H1 (cell line): ENCODE data around the gene UROS. TPM values are rescaled to one million over a fixed set of nuclear protein-coding genes. Genes with fewer than 3 reads are reported as not detected.

Experiments used
- CTCF ChIA-PET: fragments of 300-600 bp; sonication (Branson Sonifier 250); formaldehyde crosslinking; loops from one replicate; lab custom pipeline; 2021; ENCODE audit not compliant: partially characterized antibody; lab: Charles Lee
- POLR2A ChIA-PET: fragments of 300-600 bp; sonication (Branson Sonifier 250); formaldehyde crosslinking; loops from one replicate; lab custom pipeline; 2021; ENCODE audit warnings: inconsistent platforms; ENCODE audit not compliant: partially characterized antibody; lab: Charles Lee
- DNase-seq, 2 experiments: peaks; one replicate each; pipeline versions ENCODE4 v3.0.0 to v3.0.0-alpha.2; 2010 to 2022; ENCODE audit warnings: low spot score in 2 of 2, low read depth in 1 of 2, mixed read lengths in 1 of 2
- FAIRE-seq: peaks from 2 replicates; lab custom pipeline; 2011; peaks lifted over from hg19 to GRCh38; lab: Jason Lieb, UNC
- H2AFZ ChIP-seq: 2 replicates; pipeline ENCODE4 v1.8.1; 2012; ENCODE audit warnings: low read length, inconsistent platforms
- H2AK5ac ChIP-seq: 2 replicates; pipeline ENCODE4 v1.6.1; 2013; ENCODE audit warnings: low read depth, low read length
- H2BK120ac ChIP-seq: replicated peaks from 2 replicates; pipeline ENCODE3; 2013; ENCODE audit warnings: low read depth, low read length, inconsistent platforms
- H2BK12ac ChIP-seq: 2 replicates; pipeline ENCODE4 v1.6.1; 2013; ENCODE audit warnings: low read depth, low read length
- H2BK15ac ChIP-seq: 2 replicates; pipeline ENCODE4 v1.6.1; 2013; ENCODE audit warnings: low read length
- H2BK20ac ChIP-seq: 2 replicates; pipeline ENCODE4 v1.6.1; 2013; ENCODE audit warnings: low read length
- H2BK5ac ChIP-seq: 2 replicates; pipeline ENCODE4 v1.6.1; 2013; ENCODE audit warnings: low read depth, low read length
- H3K14ac ChIP-seq: 2 replicates; pipeline ENCODE4 v1.6.1; 2013; ENCODE audit warnings: inconsistent platforms; ENCODE audit not compliant: insufficient read length
- H3K18ac ChIP-seq: 2 replicates; pipeline ENCODE4 v1.6.1; 2013; ENCODE audit warnings: low read length; ENCODE audit errors: extremely low read depth
- H3K23ac ChIP-seq: 2 replicates; pipeline ENCODE4 v1.6.1; 2013; ENCODE audit warnings: inconsistent platforms; ENCODE audit not compliant: insufficient read length
- H3K23me2 ChIP-seq: 2 replicates; pipeline ENCODE4 v1.6.1; 2013; ENCODE audit warnings: low read depth, low read length
- H3K27ac ChIP-seq: 2 replicates; pipeline ENCODE4 v1.6.1; 2011; ENCODE audit warnings: low read depth, low read length, inconsistent platforms
- H3K27me3 ChIP-seq, 4 experiments: replicated peaks in 1 of 4; 1 replicate in 1 of 4; 2 replicates in 3 of 4; pipeline versions ENCODE4 v1.6.1 to v1.8.1; 2011 to 2013; ENCODE audit warnings: low read length in 3 of 4, mild to moderate bottlenecking in 3 of 4, inconsistent platforms in 2 of 4, mixed read lengths in 2 of 4, moderate library complexity in 1 of 4; ENCODE audit not compliant: control insufficient read depth in 3 of 4, insufficient read depth in 3 of 4; ENCODE audit errors: extremely low read depth in 1 of 4
- H3K36me3 ChIP-seq, 4 experiments: 2 replicates each; pipeline versions ENCODE4 v1.6.1 to v1.8.1; 2011 to 2013; ENCODE audit warnings: mild to moderate bottlenecking in 4 of 4, low read length in 3 of 4, moderate library complexity in 2 of 4, control low read depth in 1 of 4, inconsistent platforms in 1 of 4; ENCODE audit not compliant: insufficient read depth in 4 of 4, control insufficient read depth in 2 of 4
- H3K4ac ChIP-seq: replicated peaks from 2 replicates; pipeline ENCODE3; 2013; ENCODE audit warnings: low read length, low read depth, mixed read lengths, inconsistent platforms; ENCODE audit not compliant: insufficient read length
- H3K4me1 ChIP-seq, 4 experiments: replicated peaks in 1 of 4; 1 replicate in 1 of 4; 2 replicates in 3 of 4; pipeline versions ENCODE4 v1.6.1 to v1.8.1; 2011 to 2013; ENCODE audit warnings: low read length in 3 of 4, inconsistent platforms in 2 of 4, mixed read lengths in 1 of 4; ENCODE audit not compliant: insufficient read depth in 4 of 4, control insufficient read depth in 3 of 4
- H3K4me2 ChIP-seq, 2 experiments: 2 replicates each; pipeline versions ENCODE4 v1.6.1 to v1.8.1; 2011 to 2013; ENCODE audit warnings: low read depth in 2 of 2, low read length in 2 of 2, control low read depth in 1 of 2, inconsistent platforms in 1 of 2, mild to moderate bottlenecking in 1 of 2; ENCODE audit not compliant: insufficient read depth in 1 of 2
- H3K4me3 ChIP-seq, 4 experiments: fragments of 200-600, 300-600 bp in 1 of 4; sonication (generic), shearing (Covaris generic), sonication (Bioruptor Twin) in 1 of 4; 2 replicates each; pipeline versions ENCODE4 v1.5.1 to v1.8.1; 2011 to 2016; ENCODE audit warnings: low read length in 4 of 4, low read depth in 3 of 4, control low read depth in 2 of 4, inconsistent platforms in 2 of 4, mild to moderate bottlenecking in 2 of 4, mixed read lengths in 1 of 4, moderate library complexity in 1 of 4; ENCODE audit not compliant: insufficient read depth in 2 of 4; ENCODE audit errors: extremely low read depth in 1 of 4
- H3K56ac ChIP-seq: replicated peaks from 2 replicates; pipeline ENCODE3; 2013; ENCODE audit warnings: low read depth, mild to moderate bottlenecking, mixed read lengths, low read length, inconsistent platforms; ENCODE audit not compliant: insufficient read length
- H3K79me1 ChIP-seq: 2 replicates; pipeline ENCODE4 v1.6.1; 2013; ENCODE audit warnings: low read depth, low read length, control low read depth
- H3K79me2 ChIP-seq, 2 experiments: 2 replicates each; pipeline versions ENCODE4 v1.6.1 to v1.8.1; 2012 to 2013; ENCODE audit warnings: low read length in 2 of 2, mild to moderate bottlenecking in 2 of 2, inconsistent platforms in 1 of 2; ENCODE audit not compliant: insufficient read depth in 2 of 2, control insufficient read depth in 1 of 2
- H3K9ac ChIP-seq, 4 experiments: replicated peaks in 1 of 4; 1 replicate in 1 of 4; 2 replicates in 3 of 4; pipeline versions ENCODE4 v1.6.1 to v1.8.1; 2011 to 2013; ENCODE audit warnings: low read depth in 3 of 4, low read length in 3 of 4, control low read depth in 2 of 4, mild to moderate bottlenecking in 2 of 4, moderate library complexity in 2 of 4, inconsistent platforms in 1 of 4; ENCODE audit errors: extremely low read depth in 1 of 4
- H3K9me3 ChIP-seq, 2 experiments: 2 replicates each; pipeline versions ENCODE4 v1.6.1 to v1.8.1; 2012 to 2013; ENCODE audit warnings: mild to moderate bottlenecking in 2 of 2, moderate library complexity in 2 of 2, control low read depth in 1 of 2, inconsistent platforms in 1 of 2, low read depth in 1 of 2, low read length in 1 of 2, mixed read lengths in 1 of 2; ENCODE audit not compliant: insufficient read depth in 2 of 2
- H4K20me1 ChIP-seq, 2 experiments: replicated peaks in 1 of 2; 2 replicates each; pipeline versions ENCODE3 to v1.8.1; 2011 to 2013; ENCODE audit warnings: inconsistent platforms in 2 of 2, low read length in 2 of 2, mild to moderate bottlenecking in 1 of 2; ENCODE audit not compliant: insufficient read depth in 2 of 2, control insufficient read depth in 1 of 2
- H4K5ac ChIP-seq: 2 replicates; pipeline ENCODE4 v1.6.1; 2013; ENCODE audit warnings: low read length, low read depth, mixed read lengths, inconsistent platforms; ENCODE audit not compliant: insufficient read length
- H4K8ac ChIP-seq: 2 replicates; pipeline ENCODE4 v1.8.0; 2013; ENCODE audit warnings: mild to moderate bottlenecking, moderate library complexity, low read length, inconsistent platforms; ENCODE audit not compliant: insufficient read depth; ENCODE audit errors: extremely low read depth
- H4K91ac ChIP-seq: replicated peaks from 2 replicates; pipeline ENCODE3; 2013; ENCODE audit warnings: low read length, mixed read lengths, inconsistent platforms; ENCODE audit not compliant: insufficient read length
- CHD2 ChIP-seq: IDR thresholded peaks from 2 replicates; pipeline ENCODE4 v1.6.1; 2012; ENCODE audit warnings: low read length, improper control_type of control experiment
- CREB1 ChIP-seq: IDR thresholded peaks from 2 replicates; pipeline ENCODE4 v1.6.1; 2012; ENCODE audit warnings: inconsistent platforms
- E2F6 ChIP-seq: IDR thresholded peaks from 2 replicates; pipeline ENCODE4 v1.6.1; 2012; ENCODE audit warnings: inconsistent platforms
- JUN ChIP-seq: IDR thresholded peaks from 2 replicates; pipeline ENCODE4 v1.6.1; 2011; ENCODE audit warnings: low read depth, mild to moderate bottlenecking, improper control_type of control experiment, low read length
- RBBP5 ChIP-seq: IDR thresholded peaks from 2 replicates; pipeline ENCODE4 v1.7.1; 2012; ENCODE audit warnings: low read depth, mild to moderate bottlenecking, inconsistent platforms, low read length, moderate library complexity, borderline replicate concordance
- SIRT6 ChIP-seq: IDR thresholded peaks from one replicate; pipeline ENCODE4 v1.7.1; 2012; ENCODE audit warnings: low read length, inconsistent platforms
- SP2 ChIP-seq: IDR thresholded peaks from 2 replicates; pipeline ENCODE4 v1.6.1; 2012; ENCODE audit warnings: mild to moderate bottlenecking, low read length, inconsistent platforms
- SRF ChIP-seq: IDR thresholded peaks from 2 replicates; pipeline ENCODE4 v1.6.1; 2011; ENCODE audit warnings: mild to moderate bottlenecking, low read depth, low read length, moderate library complexity
- WGBS, 2 experiments: shearing (Covaris generic) in 1 of 2; methylation state at CpG; one replicate each; pipeline versions ENCODE4 v1.1.6 to v1.1.7; 2013 to 2015; ENCODE audit warnings: low lambda C conversion rate in 2 of 2, mixed read lengths in 2 of 2, inconsistent platforms in 1 of 2, low coverage in 1 of 2, missing lambda C conversion rate in 1 of 2; ENCODE audit not compliant: insufficient replicate concordance in 2 of 2, insufficient coverage in 1 of 2, insufficient read length in 1 of 2; ENCODE audit errors: extremely low coverage in 1 of 2, missing lambda C conversion rate in 1 of 2; 5-methylcytosine and 5-hydroxymethylcytosine counted together
- polyA plus RNA-seq, 7 experiments: library from polyadenylated mRNA; depleted of rRNA in 3 of 7; stranded (reverse) in 5 of 7; unstranded in 2 of 7; fragments of >200 nt in 5 of 7; fragments of 200-250 nt in 2 of 7; gene quantifications; 1 replicate in 5 of 7; 2 replicates in 1 of 7; 4 replicates in 1 of 7; pipeline versions ENCODE4 v1.2.1 to v1.2.3, GENCODE V29; 2011 to 2013; ENCODE audit warnings: missing spikeins in 2 of 7, mixed read lengths in 2 of 7
- total RNA-seq: library from RNA; stranded (reverse); fragmentation: NEBNext Ultra II Directional; extraction: Animal tissue kit (Norgen Biotek cat#: 25700); gene quantifications from 2 replicates; pipeline ENCODE4 v1.2.1, GENCODE V29; 2021
- TF ChIP-seq, protein P1 (sequence below): IDR thresholded peaks from 2 replicates; pipeline ENCODE4 v1.6.1; 2012; ENCODE audit warnings: low read length, inconsistent platforms

The UROS gene
- total and polyA plus RNA-seq, 2 of the 8 experiments (the other 6 are each of a cell fraction or from before 2014, with no cell fraction given), result 45.6 to 58.0 TPM

GRCh38 chr10:125775491-125776106, 47.5 kb downstream of the UROS start, which contains the start of gene MMP21:
MMP21 (minus strand) TSS chr10:125775821; CDS start chr10:125775821, 0 bp downstream.
- DNase-seq (no peak), FAIRE-seq (no peak)
- no peaks in the 10 kb centered on the region for H3K4me1 ChIP-seq
- no peaks in the 10 kb centered on the region for H3K79me1 ChIP-seq
- H2BK120ac ChIP-seq, result no peak within 1 kb of the TSS
- no peak within 1 kb of the TSS for H4K91ac ChIP-seq
- no peaks in the 10 kb centered on the region for H3K23me2 ChIP-seq
- H4K8ac ChIP-seq, result peak within 1 kb of the TSS; percentile 16; the same call in 1 of the 2 replicates
- POLR2A ChIA-PET, result no interaction called here
- no peak within 1 kb of the TSS for H3K4ac ChIP-seq
- no peak within 1 kb of the TSS for H2BK20ac ChIP-seq
- H3K27ac ChIP-seq, result no peak within 1 kb of the TSS
- H3K4me2 ChIP-seq, result no peak within 1 kb of the TSS
- no peaks in the 10 kb centered on the region for H3K36me3 ChIP-seq
- H4K5ac ChIP-seq, result no peak within 1 kb of the TSS
- no peak within 1 kb of the TSS for H3K4me3 ChIP-seq
- no peak within 1 kb of the TSS for H3K23ac ChIP-seq
- CTCF ChIA-PET, result interaction anchor here (1.0 kb wide), 1 partner anchor 11 kb away, joined by 3 read pairs; no protein-coding TSS in a partner anchor
- H3K14ac ChIP-seq, result no peak within 1 kb of the TSS
- H3K27me3 ChIP-seq, result no peaks in the 10 kb centered on the region
- H3K56ac ChIP-seq, result no peak within 1 kb of the TSS
- H2AFZ ChIP-seq, result 0 out of 2 replicates have a peak within 1 kb of the TSS, but pooled peaks have one; percentile 53
- no peak within 1 kb of the TSS for H2AK5ac ChIP-seq
- no peak within 1 kb of the TSS for H2BK5ac ChIP-seq
- no peak within 1 kb of the TSS for H3K18ac ChIP-seq
- WGBS, 2 experiments, result 92% methylated on average over 22 of the region's 26 CpGs; no CpG with 5 or more reads in 1 of the 2 experiments
- H3K9ac ChIP-seq, result no peak within 1 kb of the TSS
- TF ChIP-seq CHD2 (no peak), RBBP5 (no peak), E2F6 (no peak), SIRT6 (no peak), JUN (no peak), CREB1 (no peak), SP2 (no peak), SRF (no peak)
- TF ChIP-seq, protein P1, sequence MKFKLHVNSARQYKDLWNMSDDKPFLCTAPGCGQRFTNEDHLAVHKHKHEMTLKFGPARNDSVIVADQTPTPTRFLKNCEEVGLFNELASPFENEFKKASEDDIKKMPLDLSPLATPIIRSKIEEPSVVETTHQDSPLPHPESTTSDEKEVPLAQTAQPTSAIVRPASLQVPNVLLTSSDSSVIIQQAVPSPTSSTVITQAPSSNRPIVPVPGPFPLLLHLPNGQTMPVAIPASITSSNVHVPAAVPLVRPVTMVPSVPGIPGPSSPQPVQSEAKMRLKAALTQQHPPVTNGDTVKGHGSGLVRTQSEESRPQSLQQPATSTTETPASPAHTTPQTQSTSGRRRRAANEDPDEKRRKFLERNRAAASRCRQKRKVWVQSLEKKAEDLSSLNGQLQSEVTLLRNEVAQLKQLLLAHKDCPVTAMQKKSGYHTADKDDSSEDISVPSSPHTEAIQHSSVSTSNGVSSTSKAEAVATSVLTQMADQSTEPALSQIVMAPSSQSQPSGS, result no peak
- H3K9me3 ChIP-seq, result no peaks in the 10 kb centered on the region
- H2BK15ac ChIP-seq, result no peak within 1 kb of the TSS
- H2BK12ac ChIP-seq, result no peak within 1 kb of the TSS
- no peaks in the 10 kb centered on the region for H4K20me1 ChIP-seq
- H3K79me2 ChIP-seq, result no peaks in the 10 kb centered on the region
